ENCODE measurements around the gene ESF1. TPM values are rescaled to one million over a fixed set of nuclear protein-coding genes. Genes with fewer than 3 reads are reported as not detected.

Gene ESF1
- polyA plus RNA-seq, 2 of the 4 experiments (the other 2 are of a cell fraction) = 30.5 to 34.8 TPM

GRCh38 chr20:13700761-13701160 is 84.0 kb downstream of the ESF1 start (continued):
- TF ChIP-seq CTCF (IDR thresholded peaks at IDR 0.05) (no peak), FOXS1 (CRISPR knock-in tag; IDR thresholded peaks at IDR 0.05) (no peak), CHD2 (IDR thresholded peaks at IDR 0.05; ENCODE audit: low read length, partially characterized antibody) (no peak), HDAC2 (IDR thresholded peaks at IDR 0.05) (no peak), RCOR1 (IDR thresholded peaks at IDR 0.05; ENCODE audit: low read depth, low read length) (no peak)

- ATAC-seq = no peak
- no peak for TF ChIP-seq CTCF (IDR thresholded peaks at IDR 0.05)
- H3K4me2 ChIP-seq = no peak overlapping the region
- H3K9me3 ChIP-seq = no peaks in the 10 kb centered on the region
- 60% methylated on average over 8 of the region's 8 CpGs for WGBS (ENCODE audit: missing lambda C conversion rate)
- DNase-seq (ENCODE audit: low read depth in 1 of 2, low spot score in 1 of 2) = no peak
- H3K27ac ChIP-seq = no peak overlapping the region
- ChIA-PET CTCF (interaction anchor here (0.7 to 1.1 kb wide), 2 partner anchors 14 to 102 kb away, joined by 3 read pairs; no protein-coding TSS in a partner anchor), POLR2A (no interaction called here)
- FAIRE-seq = no peak
- no peaks in the 10 kb centered on the region for H3K4me1 ChIP-seq
- no peak overlapping the region for H3K4me3 ChIP-seq
Measured at GRCh38 chr20:13694420-13695150, 90.1 kb downstream of the ESF1 start.

DNA sequence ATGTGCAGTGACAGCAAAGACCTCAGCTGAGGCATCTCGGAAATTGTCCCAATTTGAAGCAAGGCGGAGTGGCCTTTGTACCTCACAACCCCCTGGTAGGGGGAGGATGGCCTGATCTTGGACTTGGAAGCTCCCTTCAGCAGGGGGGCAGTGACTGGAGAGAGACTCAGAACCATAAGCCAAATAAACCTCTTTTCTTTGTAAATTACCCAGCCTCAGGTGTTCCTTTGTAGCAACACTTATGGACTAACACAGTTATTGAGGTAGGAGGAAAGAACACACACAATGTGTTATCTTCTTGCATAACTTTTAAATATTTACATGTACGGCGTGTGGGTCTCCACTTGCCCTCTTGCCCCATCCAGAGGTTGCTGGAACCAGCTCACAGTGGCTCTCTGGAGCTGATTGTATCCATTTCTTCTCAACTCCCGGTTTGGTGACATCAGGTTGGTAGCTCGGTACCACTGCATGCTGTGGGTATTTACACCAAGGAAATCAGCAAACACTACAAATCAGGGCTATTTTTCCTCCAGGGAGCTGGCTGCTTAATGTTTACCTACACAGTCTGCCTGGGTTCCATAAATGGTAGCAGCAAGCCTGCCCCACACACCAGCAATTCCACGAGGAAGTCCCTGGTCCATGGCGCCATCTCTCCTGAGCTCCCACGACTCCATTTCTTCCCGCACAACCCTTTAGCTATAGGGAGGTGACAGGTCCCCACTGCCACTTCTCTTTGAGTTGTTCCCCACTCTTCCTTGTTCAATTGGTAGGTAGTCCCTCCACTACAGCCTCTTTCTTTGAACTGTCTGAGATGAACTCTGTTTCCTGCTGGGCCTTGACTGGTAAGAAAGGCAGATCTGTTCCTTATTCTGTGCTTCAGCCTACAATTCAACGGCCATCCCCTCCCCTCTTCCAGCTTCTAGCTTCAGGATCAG is 91.7 kb downstream of the ESF1 start:
- H3K9me3 ChIP-seq = no peaks in the 10 kb centered on the region
- H3K27ac ChIP-seq = no peak overlapping the region
- DNase-seq (ENCODE audit: low read depth in 1 of 2, low spot score in 1 of 2) (no peak), ATAC-seq (no peak), FAIRE-seq (no peak)
- ChIA-PET CTCF (interaction anchor here (0.6 to 1.5 kb wide), 5 partner anchors 10 to 51 kb away, joined by 3 to 4 read pairs (median 4); no protein-coding TSS in a partner anchor), POLR2A (no interaction called here)
- TF ChIP-seq KDM1A (IDR thresholded peaks at IDR 0.05; ENCODE audit: low read depth) = no peak
- TF ChIP-seq, protein P1, sequence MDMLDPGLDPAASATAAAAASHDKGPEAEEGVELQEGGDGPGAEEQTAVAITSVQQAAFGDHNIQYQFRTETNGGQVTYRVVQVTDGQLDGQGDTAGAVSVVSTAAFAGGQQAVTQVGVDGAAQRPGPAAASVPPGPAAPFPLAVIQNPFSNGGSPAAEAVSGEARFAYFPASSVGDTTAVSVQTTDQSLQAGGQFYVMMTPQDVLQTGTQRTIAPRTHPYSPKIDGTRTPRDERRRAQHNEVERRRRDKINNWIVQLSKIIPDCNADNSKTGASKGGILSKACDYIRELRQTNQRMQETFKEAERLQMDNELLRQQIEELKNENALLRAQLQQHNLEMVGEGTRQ (IDR thresholded peaks at IDR 0.05) = no peak
- TF ChIP-seq HEYL (CRISPR knock-in tag; IDR thresholded peaks at IDR 0.05) = no peak
- TF ChIP-seq EHMT2 (IDR thresholded peaks at IDR 0.05; ENCODE audit: low read depth) = no peak
- TF ChIP-seq ZC3H11A (IDR thresholded peaks at IDR 0.05) = no peak
- no peak overlapping the region for H3K4me3 ChIP-seq
- H3K4me2 ChIP-seq = no peak overlapping the region
- H3K4me1 ChIP-seq = no peaks in the 10 kb centered on the region
- WGBS (ENCODE audit: missing lambda C conversion rate) = 66% methylated on average over 11 of the region's 11 CpGs

GRCh38 chr20:13690943-13691342 is 93.8 kb downstream of the ESF1 start:
- POLR2A ChIA-PET = no interaction called here
- WGBS (ENCODE audit: missing lambda C conversion rate) = 50% methylated on average over 1 of the region's 1 CpG
- ATAC-seq = no peak
- CTCF ChIA-PET = interaction anchor here (0.7 to 1.0 kb wide), 2 partner anchors 13 to 145 kb away, joined by 3 to 4 read pairs; no protein-coding TSS in a partner anchor
- no peak for DNase-seq (ENCODE audit: low read depth in 1 of 2, low spot score in 1 of 2)
- FAIRE-seq = no peak
- H3K4me3 ChIP-seq = no peak overlapping the region
- no peaks in the 10 kb centered on the region for H3K4me1 ChIP-seq
- no peak overlapping the region for H3K4me2 ChIP-seq
- H3K9me3 ChIP-seq = no peaks in the 10 kb centered on the region
- H3K27ac ChIP-seq = no peak overlapping the region
- TF ChIP-seq NPAS2 (CRISPR knock-in tag; IDR thresholded peaks at IDR 0.05; ENCODE audit: borderline replicate concordance) (no peak), GATA3 (IDR thresholded peaks at IDR 0.05; ENCODE audit: borderline replicate concordance) (no peak), FOXS1 (CRISPR knock-in tag; IDR thresholded peaks at IDR 0.05) (no peak), ZSCAN20 (CRISPR knock-in tag; IDR thresholded peaks at IDR 0.05) (no peak), POLR2AphosphoS2 (conservative IDR thresholded peaks at IDR 0.05; ENCODE audit: low read length) (no peak), ZFP36 (IDR thresholded peaks at IDR 0.05; ENCODE audit: borderline replicate concordance, partially characterized antibody) (no peak), PHF8 (IDR thresholded peaks at IDR 0.05; ENCODE audit: borderline replicate concordance, low read depth) (no peak), SMC3 (IDR thresholded peaks at IDR 0.05) (no peak), ESRRA (IDR thresholded peaks at IDR 0.05; ENCODE audit: borderline replicate concordance, low read length) (no peak), CBX8 (IDR thresholded peaks at IDR 0.05) (no peak), RARB (CRISPR knock-in tag; IDR thresholded peaks at IDR 0.05) (no peak), JUN (IDR thresholded peaks at IDR 0.05) (no peak), HOXB5 (CRISPR knock-in tag; IDR thresholded peaks at IDR 0.05) (no peak), JUNB (IDR thresholded peaks at IDR 0.05) (no peak), EHMT2 (IDR thresholded peaks at IDR 0.05; ENCODE audit: low read depth) (no peak), HOXA7 (CRISPR knock-in tag; IDR thresholded peaks at IDR 0.05) (no peak)

Measured in A549 (cell line).